ENCODE results near the gene SPSB3. TPM values are rescaled to one million over a fixed set of nuclear protein-coding genes. Genes with fewer than 3 reads are reported as not detected.
A peak's percentile ranks its signal among the peaks of the same experiment; 100 is the strongest.

SPSB3 gene
- total RNA-seq, 1 donor from 2014 or later = 52.9 TPM

DNA sequence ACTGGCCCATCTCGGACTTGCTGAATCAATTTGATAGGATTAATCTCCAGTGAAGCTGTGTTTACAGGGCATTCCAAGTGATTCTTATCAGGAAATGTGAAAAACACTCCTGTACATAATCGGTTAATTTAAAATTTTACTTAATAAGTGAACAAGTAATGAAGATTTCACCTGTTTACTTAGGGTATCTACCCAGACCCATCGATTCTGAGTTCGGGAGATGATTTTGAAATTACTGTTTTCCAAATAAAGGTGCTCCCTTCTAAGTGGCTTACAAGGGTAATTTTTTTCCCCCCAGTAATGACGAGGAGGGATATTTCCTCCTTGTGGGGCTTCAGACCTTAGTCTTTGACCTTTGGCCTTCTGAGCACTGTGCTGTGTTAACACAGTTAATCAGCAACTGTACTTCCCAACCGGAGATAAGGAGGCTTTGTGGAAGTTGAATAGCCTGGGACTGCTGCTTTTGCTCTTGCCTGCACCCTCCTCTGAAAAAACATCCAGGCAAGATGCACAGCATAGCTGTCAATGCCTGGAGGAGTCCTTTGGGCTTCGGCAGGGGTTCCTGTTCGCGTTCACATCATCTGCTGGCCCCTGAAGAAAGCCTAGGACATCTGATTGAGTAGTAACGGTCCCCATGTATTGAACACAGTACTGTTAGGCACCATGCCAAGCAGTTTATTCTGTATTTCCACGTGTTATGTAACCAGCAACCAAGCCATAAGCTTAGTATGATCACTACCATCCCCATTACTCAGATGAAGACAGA is 46.5 kb upstream of the SPSB3 start:
- TF ChIP-seq, protein P1, sequence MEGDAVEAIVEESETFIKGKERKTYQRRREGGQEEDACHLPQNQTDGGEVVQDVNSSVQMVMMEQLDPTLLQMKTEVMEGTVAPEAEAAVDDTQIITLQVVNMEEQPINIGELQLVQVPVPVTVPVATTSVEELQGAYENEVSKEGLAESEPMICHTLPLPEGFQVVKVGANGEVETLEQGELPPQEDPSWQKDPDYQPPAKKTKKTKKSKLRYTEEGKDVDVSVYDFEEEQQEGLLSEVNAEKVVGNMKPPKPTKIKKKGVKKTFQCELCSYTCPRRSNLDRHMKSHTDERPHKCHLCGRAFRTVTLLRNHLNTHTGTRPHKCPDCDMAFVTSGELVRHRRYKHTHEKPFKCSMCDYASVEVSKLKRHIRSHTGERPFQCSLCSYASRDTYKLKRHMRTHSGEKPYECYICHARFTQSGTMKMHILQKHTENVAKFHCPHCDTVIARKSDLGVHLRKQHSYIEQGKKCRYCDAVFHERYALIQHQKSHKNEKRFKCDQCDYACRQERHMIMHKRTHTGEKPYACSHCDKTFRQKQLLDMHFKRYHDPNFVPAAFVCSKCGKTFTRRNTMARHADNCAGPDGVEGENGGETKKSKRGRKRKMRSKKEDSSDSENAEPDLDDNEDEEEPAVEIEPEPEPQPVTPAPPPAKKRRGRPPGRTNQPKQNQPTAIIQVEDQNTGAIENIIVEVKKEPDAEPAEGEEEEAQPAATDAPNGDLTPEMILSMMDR (IDR thresholded peaks at IDR 0.05; ENCODE audit: unreplicated experiment) = no peak
- H3K27me3 Mint-ChIP-seq (ENCODE audit: unreplicated experiment) = no peaks in the 10 kb centered on the region
- H3K9me3 Mint-ChIP-seq (ENCODE audit: unreplicated experiment) = no peaks in the 10 kb centered on the region
- H3K4me3 Mint-ChIP-seq (ENCODE audit: unreplicated experiment) = peak overlapping the region; percentile 62
- no peak for DNase-seq (ENCODE audit: low spot score)
- H3K36me3 Mint-ChIP-seq (ENCODE audit: low read depth, unreplicated experiment) = peaks cover 5% of the 10 kb centered on the region
- H3K27ac Mint-ChIP-seq (ENCODE audit: unreplicated experiment) = no peak overlapping the region
- peaks cover 14% of the 10 kb centered on the region for H3K4me1 Mint-ChIP-seq (ENCODE audit: unreplicated experiment)

DNA sequence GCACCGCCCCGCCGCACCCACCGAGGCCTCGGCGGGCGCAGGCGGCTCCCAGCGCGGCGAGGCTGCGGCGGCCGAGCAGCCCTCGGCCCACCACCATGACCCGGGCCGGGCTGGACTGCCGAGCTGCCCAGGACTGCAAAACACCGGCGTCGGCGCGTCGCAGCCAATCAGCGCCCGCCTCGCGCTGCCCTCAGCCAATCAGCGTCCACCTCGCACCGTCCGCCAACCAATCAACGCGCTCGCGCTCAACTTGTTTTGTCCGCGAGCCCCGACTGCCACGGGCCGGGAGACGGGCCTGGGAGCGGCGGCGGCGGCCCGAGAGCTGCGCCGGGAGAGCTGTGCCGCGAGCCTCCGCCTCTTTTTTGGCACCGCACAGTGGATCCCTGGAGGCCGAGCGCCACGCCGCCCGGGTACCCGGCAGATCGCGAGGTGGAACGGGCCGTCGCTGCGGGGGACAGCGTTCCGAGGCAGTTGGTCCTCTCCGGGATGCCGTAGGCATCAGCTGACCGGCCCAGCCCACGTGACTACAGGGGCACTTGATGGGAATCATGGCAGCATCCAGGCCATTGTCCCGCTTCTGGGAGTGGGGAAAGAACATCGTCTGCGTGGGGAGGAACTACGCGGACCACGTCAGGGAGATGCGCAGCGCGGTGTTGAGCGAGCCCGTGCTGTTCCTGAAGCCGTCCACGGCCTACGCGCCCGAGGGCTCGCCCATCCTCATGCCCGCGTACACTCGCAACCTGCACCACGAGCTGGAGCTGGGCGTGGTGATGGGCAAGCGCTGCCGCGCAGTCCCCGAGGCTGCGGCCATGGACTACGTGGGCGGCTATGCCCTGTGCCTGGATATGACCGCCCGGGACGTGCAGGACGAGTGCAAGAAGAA is 44.6 kb upstream of the SPSB3 start, which contains the start of the genes FAHD1 and HAGH:
FAHD1 (plus strand) TSS at position 516 of the 883 bp plus-strand sequence; CDS start at position 549, 33 bp downstream.
HAGH (minus strand) TSS at position 135 of the 883 bp plus-strand sequence; CDS start at position 97, 38 bp downstream.
- Mint-ChIP-seq H3K4me3 (ENCODE audit: unreplicated experiment) (peak within 1 kb of the TSS; percentile 97), H3K9me3 (ENCODE audit: unreplicated experiment) (no peaks in the 10 kb centered on the region)

DNA sequence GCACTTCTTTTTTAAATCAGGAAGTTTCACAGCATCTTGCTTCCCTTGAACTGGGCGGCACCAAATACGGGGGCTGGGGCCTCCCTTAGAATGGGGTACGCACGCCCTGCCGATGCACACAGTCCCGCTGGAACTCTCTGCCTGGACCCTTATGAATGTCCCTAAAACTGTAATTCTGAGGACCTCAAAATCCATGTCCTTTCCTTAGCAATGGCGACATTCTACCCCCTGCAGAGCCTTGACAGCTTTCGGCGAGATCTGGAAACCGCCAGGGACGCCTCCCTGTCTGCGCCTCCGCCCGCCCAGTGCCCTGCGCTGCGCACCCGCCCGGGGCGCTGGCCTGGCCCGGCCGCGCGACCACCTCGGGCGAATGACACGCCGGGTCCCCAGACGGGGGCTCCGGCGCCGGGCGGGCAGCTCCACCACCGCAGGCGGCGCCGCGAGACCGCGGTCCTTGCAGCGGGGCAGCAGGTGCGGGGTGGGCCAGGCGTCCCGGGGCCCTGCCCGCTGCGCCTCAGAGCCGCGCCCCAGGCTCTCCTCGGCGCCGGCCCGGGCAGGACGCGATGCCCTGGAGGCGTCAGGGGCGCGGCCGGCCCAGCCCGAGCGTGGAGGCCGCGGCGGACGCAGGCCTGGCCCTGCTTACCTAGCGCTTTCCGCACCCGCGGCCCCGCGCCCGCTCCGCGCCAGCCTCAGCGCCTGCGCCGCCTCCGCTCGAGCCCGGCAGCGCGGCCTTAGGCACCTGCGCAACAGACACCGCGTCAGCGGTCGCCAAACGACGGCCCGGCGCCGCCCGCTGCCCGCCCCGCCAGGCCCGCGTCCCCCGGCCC is 43.7 kb upstream of the SPSB3 start:
- peak overlapping the region; percentile 89 for H3K4me3 Mint-ChIP-seq (ENCODE audit: unreplicated experiment)
- no peak overlapping the region for H3K27ac Mint-ChIP-seq (ENCODE audit: unreplicated experiment)
- peak; percentile 61 for DNase-seq (ENCODE audit: low spot score)
- peaks cover 14% of the 10 kb centered on the region for H3K4me1 Mint-ChIP-seq (ENCODE audit: unreplicated experiment)
- TF ChIP-seq, protein P1 (IDR thresholded peaks at IDR 0.05; ENCODE audit: unreplicated experiment) = no peak
- H3K9me3 Mint-ChIP-seq (ENCODE audit: unreplicated experiment) = no peaks in the 10 kb centered on the region
- no peaks in the 10 kb centered on the region for H3K27me3 Mint-ChIP-seq (ENCODE audit: unreplicated experiment)
- H3K36me3 Mint-ChIP-seq (ENCODE audit: low read depth, unreplicated experiment) = peaks cover 5% of the 10 kb centered on the region

More for the DNA sequence above, 44.6 kb upstream of the SPSB3 start, which contains the start of the genes FAHD1 and HAGH:
- H3K27ac Mint-ChIP-seq (ENCODE audit: unreplicated experiment) = no peak within 1 kb of the TSS
- H3K36me3 Mint-ChIP-seq (ENCODE audit: low read depth, unreplicated experiment) = peaks cover 5% of the 10 kb centered on the region
- no peaks in the 10 kb centered on the region for H3K27me3 Mint-ChIP-seq (ENCODE audit: unreplicated experiment)
- H3K4me1 Mint-ChIP-seq (ENCODE audit: unreplicated experiment) = peaks cover 14% of the 10 kb centered on the region
- TF ChIP-seq, protein P1 (IDR thresholded peaks at IDR 0.05; ENCODE audit: unreplicated experiment) = no peak
- peak; percentile 92 for DNase-seq (ENCODE audit: low spot score)

DNA sequence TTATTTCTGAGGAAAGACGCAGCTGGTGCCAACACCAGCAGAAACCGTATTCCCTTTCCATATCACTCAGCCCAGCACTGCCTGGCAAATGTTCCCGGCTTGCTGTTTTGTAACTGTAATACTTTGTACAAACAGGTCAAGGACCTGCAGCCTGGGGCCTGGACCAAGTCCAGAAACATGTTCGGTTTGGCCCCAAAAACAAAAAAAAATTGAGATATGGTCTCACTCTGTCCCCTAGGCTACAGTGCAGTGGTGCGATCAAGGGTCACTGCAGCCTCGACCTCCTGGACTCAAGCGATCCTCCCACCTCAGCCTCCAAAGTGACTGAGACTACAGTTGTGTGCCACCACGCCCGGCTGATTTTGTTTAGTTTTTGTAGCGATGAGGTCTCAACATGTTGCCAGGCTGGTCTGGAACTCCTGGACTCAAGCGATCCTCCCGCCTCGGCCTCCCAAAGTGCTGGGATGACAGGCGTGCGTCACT is 43.1 kb upstream of the SPSB3 start:
- H3K4me1 Mint-ChIP-seq (ENCODE audit: unreplicated experiment) = peaks cover 14% of the 10 kb centered on the region
- no peaks in the 10 kb centered on the region for H3K9me3 Mint-ChIP-seq (ENCODE audit: unreplicated experiment)
- no peaks in the 10 kb centered on the region for H3K36me3 Mint-ChIP-seq (ENCODE audit: low read depth, unreplicated experiment)
- DNase-seq (ENCODE audit: low spot score) = no peak
- H3K27me3 Mint-ChIP-seq (ENCODE audit: unreplicated experiment) = no peaks in the 10 kb centered on the region
- H3K4me3 Mint-ChIP-seq (ENCODE audit: unreplicated experiment) = peak overlapping the region; percentile 89
- H3K27ac Mint-ChIP-seq (ENCODE audit: unreplicated experiment) = no peak overlapping the region
- TF ChIP-seq, protein P1 (IDR thresholded peaks at IDR 0.05; ENCODE audit: unreplicated experiment) = no peak

All from endothelial cell (in vitro differentiated cells).